GM18951 (cell line): ENCODE results near the gene ENOX1.

Source experiments
- POLR2A ChIP-seq: IDR thresholded peaks from 4 replicates; pipeline ENCODE4 v1.6.1; 2011; ENCODE audit warnings: mild to moderate bottlenecking; ENCODE audit not compliant: insufficient read length, insufficient read depth; ENCODE audit errors: extremely low read depth
- in situ Hi-C: fragments of 300-500 bp; cut with MboI; formaldehyde crosslinking; loops from one replicate; pipeline ENCODE4 v1.12.0; 2022; ENCODE audit warnings: low sequenced_read_pairs, mixed read lengths, inconsistent platforms; ENCODE audit not compliant: unreplicated experiment

Gene ENOX1

DNA sequence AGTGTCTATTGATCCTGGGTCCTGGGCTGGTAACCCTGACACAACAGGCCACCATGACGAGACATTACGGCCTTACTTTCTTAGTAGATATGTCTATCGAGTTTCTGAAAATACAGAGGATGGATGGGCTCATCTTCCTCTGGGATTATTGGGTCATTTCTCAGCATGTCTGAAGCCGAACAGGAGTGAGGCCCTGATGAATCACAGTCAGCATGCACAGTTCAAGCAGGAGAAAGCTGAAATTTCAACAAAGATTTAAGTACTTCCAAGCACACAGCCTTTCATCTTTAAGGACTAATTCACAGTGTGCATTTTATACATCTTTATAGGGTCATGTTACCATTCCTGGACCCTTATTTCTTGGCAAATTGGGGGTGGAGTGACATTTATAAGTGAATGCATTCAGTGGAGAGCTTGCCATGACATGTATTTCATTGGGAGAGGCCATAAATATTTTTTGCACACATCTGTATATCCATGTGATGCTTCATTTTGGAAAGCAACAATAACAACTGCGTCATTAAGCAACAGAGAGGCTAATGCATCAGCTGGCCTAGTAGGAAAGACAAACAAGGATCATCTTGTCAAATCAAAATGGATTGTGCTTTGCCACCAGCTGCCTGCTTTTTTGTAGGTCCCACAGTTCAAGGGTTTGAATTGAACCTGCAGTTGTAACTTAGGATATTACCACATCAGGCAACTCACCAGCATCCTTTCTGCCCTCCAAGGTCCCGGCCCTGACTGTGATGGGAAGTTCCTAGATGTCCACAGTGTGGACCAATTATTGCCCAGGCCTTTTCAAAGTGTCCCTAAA is 619.9 kb downstream of the ENOX1 start:
- TF ChIP-seq POLR2A, result no peak
- in situ Hi-C loops, result no loop called here
